Occipital lobe (tissue), 2 donors: ENCODE measurements around the gene DELE1. TPM values are rescaled to one million over a fixed set of nuclear protein-coding genes. Genes with fewer than 3 reads are reported as not detected.
"Not testable (repeated sequence)": the region's sequence is repeated elsewhere in the genome, so short reads cannot be mapped to it uniquely, and the experiment has no call there.

Experiments
- DNase-seq: peaks from one replicate; lab custom pipeline; 2025; lab: John Stamatoyannopoulos, UW
- total RNA-seq: library from RNA; depleted of rRNA; stranded (reverse); fragments of >200 nt; gene quantifications from one replicate; pipeline ENCODE4 v1.2.3, GENCODE V29; 2014

The DELE1 gene
- total RNA-seq, 1 donor from 2014 or later: 39.0 TPM

GRCh38 chr5:141922827-141923447, 734 bp upstream of the DELE1 start:
- not testable (repeated sequence) for DNase-seq

DNA sequence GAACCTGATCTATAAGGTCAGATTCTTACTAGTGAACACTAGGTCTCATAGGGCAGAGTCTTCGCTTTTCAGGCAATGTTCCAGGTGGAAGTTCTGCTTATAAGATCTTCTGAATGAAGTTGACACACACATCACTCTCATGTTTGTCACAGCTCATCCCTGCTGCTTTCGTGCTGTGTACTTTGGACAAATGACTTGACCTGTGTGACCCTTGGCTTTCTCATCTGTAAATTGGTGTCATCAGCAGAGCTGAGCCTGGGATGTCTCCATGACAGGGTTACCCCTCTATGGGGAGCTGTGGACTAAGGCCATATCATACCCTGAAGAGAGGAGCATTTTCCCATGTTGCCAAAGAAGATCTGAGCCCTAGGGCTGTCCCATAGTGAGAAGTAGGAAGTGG, 2.8 kb downstream of the DELE1 start:
- DNase-seq: no peak

GRCh38 chr5:141928051-141928450, 4.4 kb downstream of the DELE1 start:
- no peak for DNase-seq

DNA sequence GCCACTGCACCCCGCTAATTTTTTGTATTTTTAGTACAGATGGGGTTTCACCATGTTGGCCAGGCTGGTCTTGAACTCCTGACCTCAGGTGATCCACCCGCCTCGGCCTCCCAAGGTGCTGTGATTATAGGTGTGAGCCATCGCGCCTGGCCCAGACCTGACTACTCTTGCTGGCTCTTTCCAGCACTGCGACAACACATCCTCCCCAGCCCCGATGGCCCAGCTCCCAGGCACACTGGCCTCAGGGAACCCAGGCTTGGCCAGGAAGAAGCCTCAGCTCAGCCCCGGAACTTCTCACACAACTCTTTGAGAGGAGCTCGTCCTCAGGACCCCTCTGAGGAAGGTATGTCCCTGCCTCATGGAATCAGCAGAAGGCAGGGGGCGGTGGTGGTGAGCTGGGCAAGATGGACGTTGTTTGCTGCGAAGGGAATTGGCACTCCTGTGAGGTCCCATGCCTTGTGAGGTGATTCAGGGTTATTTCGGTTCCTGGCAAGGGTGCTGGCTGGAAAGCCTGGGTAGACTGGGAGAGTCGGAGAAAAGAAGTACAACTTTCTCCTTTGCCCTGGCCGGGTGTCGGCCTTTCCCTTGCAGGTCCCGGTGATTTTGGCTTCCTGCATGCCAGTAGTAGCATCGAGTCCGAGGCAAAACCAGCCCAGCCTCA, 5.9 kb downstream of the DELE1 start:
- no peak for DNase-seq

GRCh38 chr5:141931694-141932093, 8.0 kb downstream of the DELE1 start:
- DNase-seq: no peak

DNA sequence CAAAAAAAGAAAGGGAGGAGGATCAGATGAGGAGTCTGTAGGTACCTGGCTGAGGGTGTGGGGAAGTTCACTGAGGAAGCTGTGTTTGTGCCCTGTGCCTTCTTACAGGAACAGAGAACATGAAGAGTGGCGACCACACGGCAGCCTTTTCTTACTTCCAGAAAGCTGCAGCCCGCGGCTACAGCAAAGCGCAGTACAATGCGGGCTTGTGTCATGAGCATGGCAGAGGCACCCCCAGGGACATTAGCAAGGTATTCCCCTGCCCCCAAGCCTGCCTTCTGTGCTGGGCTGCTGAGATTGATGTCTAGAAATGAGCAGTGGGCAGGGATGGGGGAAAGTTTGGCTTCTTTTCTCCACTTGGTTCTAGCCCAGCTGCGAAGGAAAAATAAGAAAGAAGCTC, 9.5 kb downstream of the DELE1 start:
- DNase-seq: no peak

- DNase-seq: no peak
These were observed 10.6 kb downstream of the DELE1 start for GRCh38 chr5:141934099-141934844.

- DNase-seq: no peak
These were observed 11.9 kb downstream of the DELE1 start for GRCh38 chr5:141935538-141935937.

DNA sequence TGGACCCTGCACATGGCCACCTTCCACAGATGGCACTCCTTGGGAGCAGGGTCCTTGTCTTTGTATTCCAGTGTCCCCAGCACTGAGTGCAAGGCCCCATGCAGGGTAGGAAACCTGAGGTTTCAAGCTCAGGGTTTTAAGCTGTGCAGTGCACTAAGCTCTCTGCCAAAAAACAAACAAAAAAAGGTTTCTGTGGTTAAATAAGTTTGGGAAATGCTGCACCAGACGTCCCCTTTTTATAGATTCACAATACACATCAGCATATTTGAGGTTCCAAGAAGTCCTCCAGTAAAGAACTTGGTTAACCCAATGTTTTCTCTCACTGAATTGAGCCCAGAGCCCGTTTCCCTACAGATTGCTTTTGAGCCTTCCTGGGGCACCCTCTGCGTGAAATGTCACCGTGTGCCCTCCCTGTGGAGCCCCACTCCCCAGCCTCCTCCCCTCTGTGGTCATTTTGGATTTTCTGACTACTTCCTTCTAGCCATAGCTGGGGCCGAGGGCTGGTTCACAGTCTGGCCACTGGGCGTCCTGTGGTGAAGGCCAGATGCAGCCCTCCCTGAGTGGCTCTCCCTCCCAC, 17.1 kb downstream of the DELE1 start:
- DNase-seq: no peak

DNA sequence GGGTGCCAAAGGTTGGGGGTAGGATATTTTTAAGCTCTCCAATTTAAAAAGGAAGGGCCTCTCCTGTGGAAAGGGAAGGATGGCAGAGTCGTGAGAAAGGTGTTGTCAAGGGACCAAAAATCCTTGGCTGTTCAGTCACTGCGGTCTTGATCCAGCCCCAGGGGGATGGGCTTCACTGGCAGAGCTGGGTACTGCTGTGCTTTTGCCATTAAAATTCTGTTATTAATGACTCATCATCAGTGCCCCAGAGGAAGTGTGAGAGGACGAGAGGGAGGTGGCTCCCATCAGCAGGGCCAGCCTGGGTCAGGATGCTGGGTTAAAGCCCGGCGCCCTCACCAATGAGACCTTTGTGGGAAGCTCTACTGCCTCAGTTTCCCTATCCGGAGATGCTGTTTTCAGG, 17.6 kb downstream of the DELE1 start:
- DNase-seq: no peak

GRCh38 chr5:141941779-141942178, 18.1 kb downstream of the DELE1 start:
- DNase-seq: no peak

GRCh38 chr5:141942185-141942857, 18.6 kb downstream of the DELE1 start:
- DNase-seq: no peak

GRCh38 chr5:141944076-141944475, 20.4 kb downstream of the DELE1 start:
- no peak for DNase-seq

DNA sequence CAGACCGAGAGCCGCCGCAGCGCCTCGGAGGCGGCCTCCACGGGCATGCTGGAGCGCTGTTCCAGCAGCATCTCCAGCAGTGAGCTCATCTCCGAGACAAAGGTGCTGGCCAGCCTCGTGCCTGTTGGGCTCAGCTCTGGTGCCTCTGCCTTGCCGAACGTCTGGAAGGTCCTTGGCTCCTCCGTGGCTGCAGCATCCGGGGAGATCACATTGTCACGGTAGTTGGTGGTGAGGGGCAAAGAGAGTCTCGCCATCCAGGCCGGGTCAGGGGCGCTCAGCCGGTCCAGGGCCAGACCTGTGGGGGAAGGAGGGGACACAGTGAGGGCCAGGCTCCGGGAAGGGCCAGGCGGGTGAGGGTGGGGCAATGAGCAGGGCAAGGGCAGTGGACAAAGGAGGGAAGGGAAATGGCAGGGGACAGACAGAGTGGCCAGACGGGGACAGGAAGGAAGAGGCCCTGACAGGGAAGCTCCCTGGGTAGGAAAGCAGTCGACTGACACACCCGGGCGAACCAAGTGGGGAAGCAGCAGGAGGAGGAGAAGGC, 21.9 kb downstream of the DELE1 start:
- no peak for DNase-seq

DNA sequence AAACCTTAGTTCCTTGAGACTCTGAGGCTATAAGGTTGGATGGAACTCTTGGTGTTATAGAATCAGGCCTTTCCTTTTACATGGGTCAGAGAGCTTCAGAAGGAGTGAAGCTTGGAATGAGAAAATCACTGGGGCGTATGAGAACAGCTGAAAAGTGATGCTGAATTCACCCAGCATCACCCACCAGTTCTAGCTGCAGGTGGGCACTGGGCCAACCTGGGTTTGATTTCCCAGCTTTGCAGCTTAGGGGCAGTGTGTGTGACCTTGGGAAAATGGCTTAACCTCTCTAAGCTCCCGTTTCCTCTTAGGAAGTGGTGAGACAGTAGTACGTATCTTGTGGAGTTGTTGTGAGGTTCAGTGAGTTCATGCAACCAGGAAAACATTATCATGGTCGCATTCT, 23.6 kb downstream of the DELE1 start:
- DNase-seq: no peak

DNA sequence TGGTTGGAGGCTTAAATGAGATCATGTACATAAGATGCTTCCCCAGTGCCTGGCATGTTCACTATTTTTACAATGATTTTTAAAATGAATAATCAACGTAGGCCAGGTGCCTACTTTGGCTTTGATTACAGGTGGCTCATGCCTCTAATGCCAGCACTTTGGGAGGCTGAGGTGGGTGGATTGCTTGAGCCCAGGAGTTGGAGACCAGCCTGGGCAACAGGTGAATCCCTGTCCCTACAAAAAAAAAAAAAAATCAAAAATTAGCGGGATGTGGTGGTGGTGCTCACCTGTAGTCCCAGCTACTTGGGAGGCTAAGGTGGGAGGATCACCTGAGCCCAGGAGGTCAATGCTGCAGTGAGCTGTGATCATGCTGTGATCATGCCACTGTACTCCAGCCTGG, 25.1 kb downstream of the DELE1 start:
- DNase-seq: no peak

- DNase-seq: no peak
These were observed 25.8 kb downstream of the DELE1 start for GRCh38 chr5:141949511-141949910.

- no peak for DNase-seq
These were observed 26.7 kb downstream of the DELE1 start for GRCh38 chr5:141950207-141951005.

- no peak for DNase-seq
These were observed 27.7 kb downstream of the DELE1 start for GRCh38 chr5:141951332-141951781.

DNA sequence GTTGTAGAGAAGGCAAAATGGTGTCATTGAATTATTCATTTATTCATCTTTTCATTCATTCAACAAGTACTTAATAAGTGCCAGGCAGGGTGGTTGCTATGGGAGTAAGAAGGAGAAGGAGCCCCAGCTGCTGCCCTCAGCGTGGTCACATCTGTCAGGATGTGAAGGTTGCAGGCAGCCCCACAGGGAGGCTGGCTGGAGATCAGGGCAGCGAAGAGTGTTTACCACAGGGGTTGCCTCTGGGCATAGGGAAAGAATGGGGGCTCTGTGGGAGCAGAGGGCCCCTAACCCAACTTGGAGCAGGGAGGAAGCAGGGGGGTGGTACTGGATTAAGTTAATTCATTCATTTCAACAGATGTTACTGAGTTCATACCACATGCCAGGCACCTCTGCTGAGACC, 28.3 kb downstream of the DELE1 start:
- DNase-seq: no peak

DNA sequence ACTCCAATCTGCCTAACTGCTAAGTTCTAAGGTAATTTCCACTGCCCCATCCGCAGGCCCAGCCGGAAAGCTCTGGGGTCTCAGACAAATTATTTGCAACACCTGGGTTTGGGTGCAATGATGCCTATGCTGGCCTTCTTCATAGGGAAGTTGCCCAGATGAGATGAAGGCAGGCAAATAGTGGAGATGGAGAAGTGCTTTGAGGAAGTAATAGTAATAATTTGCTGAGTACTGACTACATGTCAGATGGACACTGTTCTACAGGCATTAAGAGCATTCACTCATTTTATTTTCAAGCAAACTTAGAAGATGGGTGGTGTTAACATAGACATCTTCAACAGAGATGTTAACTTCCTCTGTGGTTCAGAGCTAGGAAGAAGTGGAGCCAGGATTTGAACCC, 30.5 kb downstream of the DELE1 start:
- no peak for DNase-seq
